Esophagus squamous epithelium (tissue), 5 donors: ENCODE results near the gene VIP. TPM values are rescaled to one million over a fixed set of nuclear protein-coding genes. Genes with fewer than 3 reads are reported as not detected.
A peak's percentile ranks its signal among the peaks of the same experiment; 100 is the strongest.
"Not testable (repeated sequence)": the region's sequence is repeated elsewhere in the genome, so short reads cannot be mapped to it uniquely, and the experiment has no call there.

ENCODE experiments used
- DNase-seq: peaks from one replicate; lab custom pipeline; 2025; lab: John Stamatoyannopoulos, UW
- H3K27ac ChIP-seq, 4 donors: fragments of 200-600 bp; sonication (generic); one replicate each; pipeline ENCODE4 v1.5.1; 2016 to 2019; ENCODE audit warnings: mild to moderate bottlenecking in 1 of 4
- H3K27me3 ChIP-seq, 4 donors: fragments of 200-600 bp; sonication (generic); 1 replicate in 3 of 4; 2 replicates in 1 of 4; pipeline versions ENCODE4 v1.5.1 to v1.6.0; 2017 to 2021; ENCODE audit warnings: antibody characterized with exemption in 1 of 4
- H3K36me3 ChIP-seq, 3 donors: fragments of 200-600 bp; sonication (generic); one replicate each; pipeline ENCODE4 v1.5.1; 2016 to 2019
- H3K4me1 ChIP-seq, 3 donors: fragments of 200-600 bp; sonication (generic); one replicate each; pipeline ENCODE4 v1.5.1; 2017 to 2019
- H3K4me3 ChIP-seq, 4 donors: fragments of 200-600 bp; sonication (generic); 1 replicate in 3 of 4; 2 replicates in 1 of 4; pipeline ENCODE4 v1.5.1; 2016 to 2019; ENCODE audit warnings: mild to moderate bottlenecking in 2 of 4, moderate library complexity in 1 of 4
- H3K9me3 ChIP-seq, 3 donors: fragments of 200-600 bp; sonication (generic); one replicate each; pipeline ENCODE4 v1.5.1; 2016 to 2019
- POLR2A ChIP-seq, 4 donors: fragments of 450-650 bp; IDR thresholded peaks; one replicate each; pipeline ENCODE4 v1.6.1; 2017; ENCODE audit warnings: antibody characterized with exemption in 4 of 4, mild to moderate bottlenecking in 4 of 4, moderate library complexity in 3 of 4
- WGBS, 2 donors: methylation state at CpG; one replicate each; pipeline ENCODE4 v1.1.5; 2018; 5-methylcytosine and 5-hydroxymethylcytosine counted together
- intact Hi-C: fragments of 100-400 bp; cut with DNase I; formaldehyde crosslinking; loops from one replicate; pipeline ENCODE4 v1.15.0; 2022
- total RNA-seq, 4 donors: library from RNA; depleted of rRNA; stranded (reverse); fragments of >200 nt; gene quantifications; one replicate each; pipeline ENCODE4 v1.1.0, GENCODE V29; 2016
- TF ChIP-seq, protein P1 (sequence below), 6 experiments: fragments of 450-650 bp in 4 of 6; fragments of 200-600 bp in 2 of 6; sonication (generic) in 2 of 6; IDR thresholded peaks; one replicate each; pipeline ENCODE4 v1.5.1; 2016 to 2019; ENCODE audit warnings: antibody characterized with exemption in 6 of 6, mild to moderate bottlenecking in 4 of 6, moderate library complexity in 4 of 6
- donor health status: DM: yes; HTN: yes; CAD: no.

VIP gene
- under 1 TPM in 2 of 4 donors, not detected in 2; 0.22 to 0.38 TPM for total RNA-seq

GRCh38 chr6:152750694-152751093 lies at the start of gene VIP:
VIP (plus strand) TSS chr6:152750797; CDS start chr6:152752178, 1,381 bp downstream.
- 5 to 14% methylated on average over 5 of the region's 5 CpGs for WGBS, 2 donors
- Histone ChIP-seq H3K4me1 (no peaks in the 10 kb centered on the region), H3K36me3 (no peaks in the 10 kb centered on the region), H3K9me3 (no peaks in the 10 kb centered on the region), H3K27ac (no peak within 1 kb of the TSS), H3K27me3 (no peaks in the 10 kb centered on the region), H3K4me3 (no peak within 1 kb of the TSS)
- intact Hi-C loops: no loop called here
- TF ChIP-seq, protein P1, sequence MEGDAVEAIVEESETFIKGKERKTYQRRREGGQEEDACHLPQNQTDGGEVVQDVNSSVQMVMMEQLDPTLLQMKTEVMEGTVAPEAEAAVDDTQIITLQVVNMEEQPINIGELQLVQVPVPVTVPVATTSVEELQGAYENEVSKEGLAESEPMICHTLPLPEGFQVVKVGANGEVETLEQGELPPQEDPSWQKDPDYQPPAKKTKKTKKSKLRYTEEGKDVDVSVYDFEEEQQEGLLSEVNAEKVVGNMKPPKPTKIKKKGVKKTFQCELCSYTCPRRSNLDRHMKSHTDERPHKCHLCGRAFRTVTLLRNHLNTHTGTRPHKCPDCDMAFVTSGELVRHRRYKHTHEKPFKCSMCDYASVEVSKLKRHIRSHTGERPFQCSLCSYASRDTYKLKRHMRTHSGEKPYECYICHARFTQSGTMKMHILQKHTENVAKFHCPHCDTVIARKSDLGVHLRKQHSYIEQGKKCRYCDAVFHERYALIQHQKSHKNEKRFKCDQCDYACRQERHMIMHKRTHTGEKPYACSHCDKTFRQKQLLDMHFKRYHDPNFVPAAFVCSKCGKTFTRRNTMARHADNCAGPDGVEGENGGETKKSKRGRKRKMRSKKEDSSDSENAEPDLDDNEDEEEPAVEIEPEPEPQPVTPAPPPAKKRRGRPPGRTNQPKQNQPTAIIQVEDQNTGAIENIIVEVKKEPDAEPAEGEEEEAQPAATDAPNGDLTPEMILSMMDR (IDR thresholded peaks at IDR 0.05): no peak
- no peak for TF ChIP-seq POLR2A (IDR thresholded peaks at IDR 0.05)
- DNase-seq: no peak

DNA sequence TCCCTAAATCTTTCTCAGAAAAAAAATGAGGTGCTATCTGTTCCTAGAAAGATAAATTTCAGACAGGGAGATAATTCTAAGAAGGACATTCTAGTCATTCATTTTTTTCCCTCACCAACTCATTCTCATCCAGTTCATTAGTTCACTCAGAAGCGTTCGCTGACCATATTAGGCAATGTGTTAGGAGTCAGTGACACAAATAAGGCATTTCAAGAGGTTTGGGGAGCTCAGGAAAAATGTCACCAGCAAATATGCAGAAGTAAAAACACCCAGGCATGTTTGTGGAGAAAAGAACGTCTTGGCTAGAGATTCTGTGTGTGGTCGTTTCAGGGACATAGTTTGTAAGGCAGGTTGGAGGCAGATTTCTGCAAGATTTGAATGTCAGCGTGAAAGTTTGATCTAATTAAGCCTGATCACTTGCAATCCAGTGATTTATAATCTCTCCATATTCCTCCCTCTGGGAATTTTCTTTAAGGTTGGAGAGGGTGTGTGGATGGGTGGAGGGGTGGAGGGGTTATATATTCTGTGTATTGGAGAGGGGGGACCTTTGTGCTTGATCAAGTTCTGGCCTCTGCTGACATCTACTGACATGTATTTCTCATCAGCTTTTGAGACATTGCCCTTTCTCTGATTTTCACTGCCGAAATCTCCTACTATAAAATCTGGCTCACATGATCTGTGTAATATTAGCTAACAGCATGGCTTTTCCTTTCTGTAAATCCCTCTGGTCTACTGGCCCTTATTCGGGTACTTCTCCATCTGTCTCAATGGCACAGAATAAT lies 49.3 kb upstream of the VIP start:
- peak overlapping the region in 2 of 4 donors; percentile 39 to 65 for H3K27ac ChIP-seq
- intact Hi-C loops: no loop called here
- H3K36me3 ChIP-seq: no peaks in the 10 kb centered on the region
- H3K4me3 ChIP-seq: peak overlapping the region in 2 of 4 donors; percentile 27 to 46
- DNase-seq: no peak
- TF ChIP-seq, protein P1 (IDR thresholded peaks at IDR 0.05): no peak
- TF ChIP-seq POLR2A (IDR thresholded peaks at IDR 0.05): no peak
- H3K4me1 ChIP-seq: no peaks in the 10 kb centered on the region
- H3K27me3 ChIP-seq: no peaks in the 10 kb centered on the region
- no peaks in the 10 kb centered on the region for H3K9me3 ChIP-seq
- WGBS, 2 donors: 30 to 33% methylated on average over 7 of the region's 7 CpGs

- H3K27me3 ChIP-seq: no peaks in the 10 kb centered on the region
- no peaks in the 10 kb centered on the region for H3K9me3 ChIP-seq
- H3K27ac ChIP-seq: peak overlapping the region in 1 of 4 donors; percentile 65
- H3K4me1 ChIP-seq: no peaks in the 10 kb centered on the region
- TF ChIP-seq POLR2A (IDR thresholded peaks at IDR 0.05): no peak
- intact Hi-C loops: no loop called here
- H3K36me3 ChIP-seq: no peaks in the 10 kb centered on the region
- peak overlapping the region in 1 of 4 donors; percentile 46 for H3K4me3 ChIP-seq
- WGBS, 2 donors: 49 to 52% methylated on average over 4 of the region's 4 CpGs
- DNase-seq: no peak
Measured at GRCh38 chr6:152701863-152702401, 48.7 kb upstream of the VIP start.

DNA sequence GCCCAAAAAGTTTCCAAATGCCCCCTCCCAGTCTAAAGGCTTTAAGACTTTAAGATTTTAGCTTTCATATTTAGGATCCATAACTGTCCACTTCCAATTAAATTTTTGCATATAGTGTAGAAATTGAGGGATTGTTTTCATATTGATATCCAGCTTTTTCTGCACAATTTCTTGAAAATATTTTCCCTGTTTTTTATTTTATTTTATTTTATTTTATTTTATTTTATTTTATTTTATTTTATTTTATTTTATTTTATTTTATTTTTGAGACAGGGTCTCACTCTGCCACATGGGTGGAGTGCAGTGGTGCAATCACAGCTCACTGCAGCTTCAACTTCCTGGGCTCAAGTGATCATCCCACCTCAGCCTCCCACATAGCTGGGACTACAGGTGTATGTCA lies 46.8 kb upstream of the VIP start:
- H3K36me3 ChIP-seq, intact Hi-C loops, H3K4me3 ChIP-seq: not testable (repeated sequence)

GRCh38 chr6:152705327-152705726 lies 45.3 kb upstream of the VIP start:
- no peak overlapping the region for H3K4me3 ChIP-seq
- no peak for DNase-seq
- no peaks in the 10 kb centered on the region for H3K4me1 ChIP-seq
- TF ChIP-seq POLR2A (IDR thresholded peaks at IDR 0.05): no peak
- TF ChIP-seq, protein P1 (IDR thresholded peaks at IDR 0.05): no peak
- no peak overlapping the region for H3K27ac ChIP-seq
- intact Hi-C loops: no loop called here
- no peaks in the 10 kb centered on the region for H3K36me3 ChIP-seq
- H3K9me3 ChIP-seq: peaks cover 0 to 9% (median 0%) of the 10 kb centered on the region in 3 donors
- H3K27me3 ChIP-seq: no peaks in the 10 kb centered on the region
- 64 to 76% methylated on average over 2 of the region's 2 CpGs for WGBS, 2 donors

More for the DNA sequence above, 46.8 kb upstream of the VIP start:
- H3K27ac ChIP-seq, DNase-seq, H3K9me3 ChIP-seq, H3K27me3 ChIP-seq, H3K4me1 ChIP-seq: not testable (repeated sequence)

- Histone ChIP-seq H3K4me1 (no peaks in the 10 kb centered on the region), H3K27me3 (no peaks in the 10 kb centered on the region), H3K9me3 (no peaks in the 10 kb centered on the region), H3K27ac (no peak overlapping the region), H3K4me3 (no peak overlapping the region), H3K36me3 (no peaks in the 10 kb centered on the region)
- DNase-seq: no peak
- TF ChIP-seq, protein P1 (IDR thresholded peaks at IDR 0.05): no peak
- TF ChIP-seq POLR2A (IDR thresholded peaks at IDR 0.05): no peak
- 58 to 60% methylated on average over 3 of the region's 3 CpGs for WGBS, 2 donors
- intact Hi-C loops: no loop called here
Measured at GRCh38 chr6:152716322-152716721, 34.3 kb upstream of the VIP start.
